Activated T-helper 1 cell treated with Interleukin-2 at 50 U/mL for 16 hours (primary cell): ENCODE data around the gene ENPP6.
A peak's percentile ranks its signal among the peaks of the same experiment; 100 is the strongest.

Experiments
- DNase-seq: peaks from one replicate; pipeline ENCODE4 v3.0.0-alpha.2; 2020; ENCODE audit warnings: low read depth

The ENPP6 gene

DNA sequence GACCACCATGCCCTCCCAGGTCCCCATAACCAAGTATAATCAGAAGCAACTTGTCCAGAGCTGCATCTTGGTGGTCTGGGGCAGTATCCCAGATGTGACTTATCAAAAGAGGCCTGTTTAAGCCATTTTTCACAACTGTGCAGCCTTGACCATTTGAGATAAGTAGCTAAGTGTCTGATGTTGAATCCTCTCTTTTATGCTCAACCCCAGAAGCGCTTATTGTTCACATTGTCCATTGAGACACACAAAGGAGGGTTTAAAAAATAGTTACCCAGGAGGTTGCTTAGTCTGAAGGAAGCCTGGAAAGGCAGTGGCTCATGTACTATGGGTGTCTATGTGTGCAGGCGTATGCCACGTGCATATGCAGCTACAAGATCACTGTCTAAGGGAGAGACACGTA is 27.0 kb downstream of the ENPP6 start:
- DNase-seq, result no peak

GRCh38 chr4:184189966-184190365 is 27.7 kb downstream of the ENPP6 start:
- DNase-seq, result no peak

GRCh38 chr4:184188443-184189400 is 29.0 kb downstream of the ENPP6 start:
- DNase-seq, result no peak

DNA sequence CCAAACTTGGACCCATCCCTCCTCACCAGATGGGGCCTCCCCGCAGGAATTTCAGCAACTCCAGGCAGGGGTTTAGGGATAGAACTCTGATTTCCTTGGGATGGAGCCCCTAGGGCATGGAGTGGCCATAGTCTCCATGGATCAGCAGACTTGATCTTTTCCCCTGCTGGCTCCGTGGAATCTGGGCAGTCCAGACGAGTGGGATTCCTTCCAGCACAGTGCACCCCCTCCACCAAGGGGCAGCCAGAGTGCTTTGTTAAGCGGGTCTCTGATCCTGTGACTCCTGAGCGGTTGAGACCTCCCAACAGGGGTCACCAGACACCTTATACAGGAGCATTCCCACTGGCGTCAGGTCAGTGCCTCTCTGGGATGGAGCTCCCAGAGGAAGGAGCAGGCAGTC is 40.4 kb downstream of the ENPP6 start:
- DNase-seq, result no peak

- no peak for DNase-seq
Observed at GRCh38 chr4:184174571-184175488, 42.8 kb downstream of the ENPP6 start.

GRCh38 chr4:184171011-184171410 is 46.7 kb downstream of the ENPP6 start:
- no peak for DNase-seq

GRCh38 chr4:184169225-184169867 is 48.3 kb downstream of the ENPP6 start:
- no peak for DNase-seq

GRCh38 chr4:184168406-184169019 is 49.2 kb downstream of the ENPP6 start:
- DNase-seq, result peak; percentile 18

DNA sequence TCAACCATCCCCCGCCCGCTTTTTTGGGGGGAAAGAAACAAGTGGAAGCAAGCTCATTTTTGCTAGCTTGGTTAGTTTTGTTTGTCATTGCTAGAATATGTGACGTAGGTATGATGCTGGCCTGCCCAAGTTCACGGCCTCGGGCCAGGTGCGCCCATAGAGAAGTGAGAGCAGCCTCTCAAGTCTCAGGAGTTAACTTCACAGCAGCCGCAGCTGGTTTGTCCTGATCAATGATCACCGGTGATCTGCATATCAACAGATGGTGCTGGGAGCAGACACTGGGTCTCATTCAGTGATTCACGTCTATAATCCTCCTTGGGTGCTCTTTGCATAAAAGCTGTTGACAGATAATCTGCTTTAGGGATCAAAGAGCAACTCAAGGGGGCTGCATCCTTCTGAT is 50.1 kb downstream of the ENPP6 start:
- DNase-seq, result no peak

DNA sequence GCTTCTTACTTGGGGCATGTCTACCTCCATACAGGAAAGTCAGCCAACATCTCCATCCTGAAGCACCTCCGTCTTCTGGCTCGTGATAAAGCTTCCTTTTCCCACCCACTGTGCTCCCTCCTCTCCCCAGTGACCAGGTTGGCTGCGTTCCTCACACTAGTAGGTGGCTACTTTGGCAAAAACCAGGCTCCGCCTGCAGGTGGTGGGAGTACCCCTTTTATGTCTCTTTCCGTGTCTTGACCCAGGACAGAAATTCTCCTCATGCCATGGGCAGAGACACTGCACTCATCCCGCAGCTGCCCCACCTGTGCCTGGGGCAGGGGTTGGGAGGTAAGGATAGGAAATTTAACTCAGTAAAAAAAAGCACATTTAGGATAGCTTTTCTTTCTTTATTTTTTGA is 50.9 kb downstream of the ENPP6 start:
- DNase-seq, result no peak

DNA sequence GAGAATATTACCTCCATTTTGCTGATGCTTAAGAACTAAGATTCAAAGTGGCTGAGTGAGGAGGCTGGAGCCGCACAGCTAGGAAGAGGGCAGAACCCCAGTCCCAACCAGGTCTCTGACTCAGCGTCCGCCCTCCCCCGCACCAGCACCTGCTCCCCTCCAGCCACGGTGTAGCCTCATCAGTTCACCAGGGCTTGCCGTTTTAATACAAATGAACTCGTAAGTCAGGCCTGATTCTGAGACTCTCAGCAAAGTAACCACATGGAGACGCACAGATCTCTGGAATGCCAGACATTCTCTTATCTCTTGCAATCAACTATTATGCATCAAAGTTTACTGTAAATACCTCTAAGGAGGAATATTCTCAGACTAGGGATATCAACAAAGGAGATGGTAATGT is 52.4 kb downstream of the ENPP6 start:
- DNase-seq, result no peak

DNA sequence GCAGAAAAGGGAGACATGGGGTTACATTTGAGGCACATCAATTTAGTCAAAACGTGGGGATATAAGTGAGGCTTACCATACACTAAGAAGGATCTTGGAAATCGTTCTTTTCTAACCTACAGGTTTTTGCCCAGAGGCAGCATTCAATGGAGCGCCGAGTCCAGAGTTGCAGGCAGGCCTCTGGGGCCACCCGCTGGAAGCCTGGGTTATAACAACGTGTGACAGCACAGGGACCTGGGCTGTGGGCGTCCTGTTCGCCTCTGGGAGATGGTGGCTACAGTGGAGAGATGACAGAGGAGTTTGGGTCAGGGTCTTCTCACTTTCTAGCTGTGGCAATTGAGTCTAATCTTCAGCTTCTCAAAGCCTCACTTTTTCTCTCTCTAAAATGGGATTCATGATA is 53.9 kb downstream of the ENPP6 start:
- no peak for DNase-seq

GRCh38 chr4:184162596-184162995 is 55.1 kb downstream of the ENPP6 start:
- no peak for DNase-seq

DNA sequence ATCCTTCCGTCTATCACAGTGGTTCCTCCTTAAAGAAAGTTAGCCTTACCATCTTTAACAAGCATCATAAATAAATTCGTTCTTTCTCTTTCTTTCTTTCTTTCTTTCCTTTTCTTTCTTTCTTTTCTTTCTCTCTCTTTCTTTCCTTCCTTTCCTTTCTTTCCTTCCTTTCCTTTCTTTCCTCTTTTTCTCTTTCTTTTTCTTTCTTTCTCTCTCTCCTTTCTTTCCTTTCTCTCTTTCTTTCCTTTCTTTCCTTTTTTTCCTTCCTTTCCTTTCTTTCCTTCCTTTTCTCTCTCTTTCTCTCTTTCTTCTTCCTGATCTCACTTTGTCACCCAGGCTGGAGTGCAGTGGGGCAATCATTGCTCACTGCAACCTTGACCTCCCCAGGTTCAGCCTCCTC is 60.4 kb downstream of the ENPP6 start:
- DNase-seq, result no peak

DNA sequence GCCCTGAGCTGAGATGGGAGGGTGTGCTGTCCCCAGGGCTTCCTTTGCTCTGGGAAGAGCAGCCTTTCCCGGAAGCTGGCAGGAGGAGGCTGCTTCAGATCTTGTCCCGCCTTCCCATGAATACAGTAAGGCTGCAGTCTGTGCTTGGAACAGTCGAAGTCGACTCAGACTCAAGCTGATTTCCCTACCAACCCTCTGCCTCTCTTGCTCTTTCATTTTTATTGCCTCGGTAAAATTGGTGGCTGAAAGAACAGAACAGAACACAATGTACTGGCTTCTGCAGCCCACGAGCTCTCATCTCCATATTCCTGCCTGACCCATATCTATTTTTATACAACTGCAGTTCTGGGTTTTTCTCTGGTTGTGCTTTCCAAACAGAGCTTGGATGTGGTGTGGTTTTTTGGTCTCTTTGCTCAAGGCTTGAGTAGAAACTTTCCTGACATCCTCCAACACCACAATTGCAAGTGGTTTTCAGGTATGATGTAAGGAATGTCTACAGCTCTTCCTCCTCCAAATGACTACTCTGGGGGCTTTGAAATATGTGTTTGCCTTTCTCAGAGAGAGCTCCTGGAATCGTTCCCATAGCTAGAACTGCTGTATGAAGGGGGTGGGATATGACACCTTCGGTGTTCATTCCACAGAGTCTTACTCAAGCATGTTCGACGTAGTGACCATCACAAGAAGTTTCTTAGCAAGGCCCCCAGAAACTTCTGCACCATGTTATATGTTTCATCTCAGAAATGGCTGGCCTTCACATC is 61.3 kb downstream of the ENPP6 start:
- DNase-seq, result no peak

DNA sequence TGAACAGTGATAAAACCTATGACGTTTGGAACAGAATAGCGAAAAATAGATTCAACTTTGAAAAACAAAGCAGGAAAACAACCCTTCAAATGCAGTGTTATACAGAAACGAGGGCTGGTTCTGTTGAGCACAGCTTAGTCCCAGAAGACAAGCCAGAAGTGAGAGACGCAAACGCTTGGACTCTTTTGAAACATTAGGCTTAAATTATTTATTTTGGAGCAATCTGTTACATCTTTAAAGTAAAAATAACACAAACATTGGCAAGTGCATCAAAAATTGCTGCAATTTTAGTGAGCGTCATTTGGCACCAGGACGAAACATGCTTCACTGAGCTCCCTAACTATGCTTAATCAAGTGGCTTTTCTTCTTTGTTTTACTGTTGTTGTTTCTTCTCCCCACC is 63.5 kb downstream of the ENPP6 start:
- no peak for DNase-seq

- DNase-seq, result no peak
Observed at GRCh38 chr4:184153781-184154180, 63.9 kb downstream of the ENPP6 start.

DNA sequence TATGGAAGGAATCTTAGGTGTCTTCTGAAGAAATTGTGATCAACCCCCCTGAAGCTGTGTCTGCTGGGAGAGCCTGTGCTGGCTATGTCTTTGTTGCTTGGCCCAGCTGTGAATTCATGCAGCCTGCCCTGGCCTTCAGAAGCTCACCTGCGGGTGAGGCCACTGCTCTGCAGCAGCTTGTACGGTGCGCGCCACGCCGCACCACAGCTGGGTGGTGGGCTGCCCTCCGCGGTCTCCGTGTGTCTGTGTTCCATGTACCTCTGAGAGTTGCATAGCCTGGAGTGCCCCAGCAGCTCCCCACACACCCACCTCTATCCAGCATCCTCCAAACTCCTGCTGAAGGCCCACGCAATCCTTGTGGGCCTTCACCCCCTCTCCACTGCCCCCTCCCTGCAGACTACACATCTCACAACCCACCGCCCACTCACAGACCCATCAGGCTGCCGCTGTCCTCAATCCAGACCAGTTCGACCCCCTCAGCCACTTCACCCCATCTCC is 65.6 kb downstream of the ENPP6 start:
- DNase-seq, result no peak

- DNase-seq, result no peak
Observed at GRCh38 chr4:184150102-184150839, 67.4 kb downstream of the ENPP6 start.
